ENCODE results near the gene COG8.

- TF ChIP-seq, protein P1, sequence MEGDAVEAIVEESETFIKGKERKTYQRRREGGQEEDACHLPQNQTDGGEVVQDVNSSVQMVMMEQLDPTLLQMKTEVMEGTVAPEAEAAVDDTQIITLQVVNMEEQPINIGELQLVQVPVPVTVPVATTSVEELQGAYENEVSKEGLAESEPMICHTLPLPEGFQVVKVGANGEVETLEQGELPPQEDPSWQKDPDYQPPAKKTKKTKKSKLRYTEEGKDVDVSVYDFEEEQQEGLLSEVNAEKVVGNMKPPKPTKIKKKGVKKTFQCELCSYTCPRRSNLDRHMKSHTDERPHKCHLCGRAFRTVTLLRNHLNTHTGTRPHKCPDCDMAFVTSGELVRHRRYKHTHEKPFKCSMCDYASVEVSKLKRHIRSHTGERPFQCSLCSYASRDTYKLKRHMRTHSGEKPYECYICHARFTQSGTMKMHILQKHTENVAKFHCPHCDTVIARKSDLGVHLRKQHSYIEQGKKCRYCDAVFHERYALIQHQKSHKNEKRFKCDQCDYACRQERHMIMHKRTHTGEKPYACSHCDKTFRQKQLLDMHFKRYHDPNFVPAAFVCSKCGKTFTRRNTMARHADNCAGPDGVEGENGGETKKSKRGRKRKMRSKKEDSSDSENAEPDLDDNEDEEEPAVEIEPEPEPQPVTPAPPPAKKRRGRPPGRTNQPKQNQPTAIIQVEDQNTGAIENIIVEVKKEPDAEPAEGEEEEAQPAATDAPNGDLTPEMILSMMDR (IDR thresholded peaks at IDR 0.05): no peak
- no peak for TF ChIP-seq POLR2A (IDR thresholded peaks at IDR 0.05)
Observed at GRCh38 chr16:69301187-69301586, 38.2 kb downstream of the COG8 start.
